ENCODE measurements around the gene ABCD1. TPM values are rescaled to one million over a fixed set of nuclear protein-coding genes. Genes with fewer than 3 reads are reported as not detected.

The ABCD1 gene
- total and polyA plus RNA-seq, 4 donors, result 4.0 to 10.8 (median 7.6) TPM

GRCh38 chrX:153688071-153688470, 36.6 kb upstream of the ABCD1 start:
- Histone ChIP-seq H3K4me3 (ENCODE audit: low read depth in 1 of 3, low read length in 3 of 3) (peak overlapping the region in 1 of 3 donors; percentile 54), H3K4me1 (ENCODE audit: control insufficient read depth in 4 of 4, insufficient read depth in 4 of 4, low read length in 3 of 4) (peaks cover 0 to 2% (median 0%) of the 10 kb centered on the region in 4 donors)

GRCh38 chrX:153688506-153688905, 36.1 kb upstream of the ABCD1 start:
- TF ChIP-seq HNF4G (IDR thresholded peaks at IDR 0.05), result no peak
- TF ChIP-seq, protein P1, sequence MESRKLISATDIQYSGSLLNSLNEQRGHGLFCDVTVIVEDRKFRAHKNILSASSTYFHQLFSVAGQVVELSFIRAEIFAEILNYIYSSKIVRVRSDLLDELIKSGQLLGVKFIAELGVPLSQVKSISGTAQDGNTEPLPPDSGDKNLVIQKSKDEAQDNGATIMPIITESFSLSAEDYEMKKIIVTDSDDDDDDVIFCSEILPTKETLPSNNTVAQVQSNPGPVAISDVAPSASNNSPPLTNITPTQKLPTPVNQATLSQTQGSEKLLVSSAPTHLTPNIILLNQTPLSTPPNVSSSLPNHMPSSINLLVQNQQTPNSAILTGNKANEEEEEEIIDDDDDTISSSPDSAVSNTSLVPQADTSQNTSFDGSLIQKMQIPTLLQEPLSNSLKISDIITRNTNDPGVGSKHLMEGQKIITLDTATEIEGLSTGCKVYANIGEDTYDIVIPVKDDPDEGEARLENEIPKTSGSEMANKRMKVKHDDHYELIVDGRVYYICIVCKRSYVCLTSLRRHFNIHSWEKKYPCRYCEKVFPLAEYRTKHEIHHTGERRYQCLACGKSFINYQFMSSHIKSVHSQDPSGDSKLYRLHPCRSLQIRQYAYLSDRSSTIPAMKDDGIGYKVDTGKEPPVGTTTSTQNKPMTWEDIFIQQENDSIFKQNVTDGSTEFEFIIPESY (IDR thresholded peaks at IDR 0.05), result no peak
- TF ChIP-seq HNF4A (conservative IDR thresholded peaks at IDR 0.05), result no peak
- no peak for TF ChIP-seq FOXA1 (IDR thresholded peaks at IDR 0.05)
- no peak for TF ChIP-seq REST (IDR thresholded peaks at IDR 0.05)
- no peak for TF ChIP-seq EGR1 (IDR thresholded peaks at IDR 0.05; ENCODE audit: low read depth in 2 of 2)
- Histone ChIP-seq H3K9ac (ENCODE audit: low read depth in 1 of 2, low read length in 2 of 2) (no peak overlapping the region), H3K27me3 (ENCODE audit: control insufficient read depth in 4 of 4, insufficient read depth in 4 of 4, low read length in 3 of 4) (peaks cover 0 to 5% (median 0%) of the 10 kb centered on the region in 4 donors), H3K36me3 (ENCODE audit: control insufficient read depth in 4 of 4, insufficient read depth in 3 of 4, low read depth in 1 of 4, low read length in 3 of 4) (no peaks in the 10 kb centered on the region), H3K9me3 (ENCODE audit: control insufficient read depth in 4 of 4, low read length in 3 of 4) (no peaks in the 10 kb centered on the region), H3K4me3 (ENCODE audit: low read depth in 1 of 3, low read length in 3 of 3) (peak overlapping the region in 1 of 3 donors; percentile 54), H3K27ac (ENCODE audit: low read depth in 1 of 2, low read length in 2 of 2) (no peak overlapping the region), H3K4me1 (ENCODE audit: control insufficient read depth in 4 of 4, insufficient read depth in 4 of 4, low read length in 3 of 4) (peaks cover 0 to 2% (median 0%) of the 10 kb centered on the region in 4 donors)
- no peak for DNase-seq (ENCODE audit: low spot score)
- WGBS, result 3% methylated on average over 57 of the region's 57 CpGs

More at GRCh38 chrX:153688071-153688470, 36.6 kb upstream of the ABCD1 start:
- no peak for TF ChIP-seq EGR1 (IDR thresholded peaks at IDR 0.05; ENCODE audit: low read depth in 2 of 2)
- Histone ChIP-seq H3K27me3 (ENCODE audit: control insufficient read depth in 4 of 4, insufficient read depth in 4 of 4, low read length in 3 of 4) (peaks cover 0 to 5% (median 0%) of the 10 kb centered on the region in 4 donors), H3K27ac (ENCODE audit: low read depth in 1 of 2, low read length in 2 of 2) (no peak overlapping the region), H3K9ac (ENCODE audit: low read depth in 1 of 2, low read length in 2 of 2) (no peak overlapping the region), H3K36me3 (ENCODE audit: control insufficient read depth in 4 of 4, insufficient read depth in 3 of 4, low read depth in 1 of 4, low read length in 3 of 4) (no peaks in the 10 kb centered on the region), H3K9me3 (ENCODE audit: control insufficient read depth in 4 of 4, low read length in 3 of 4) (no peaks in the 10 kb centered on the region)
- DNase-seq (ENCODE audit: low spot score), result no peak
- WGBS, result 1% methylated on average over 60 of the region's 69 CpGs

DNA sequence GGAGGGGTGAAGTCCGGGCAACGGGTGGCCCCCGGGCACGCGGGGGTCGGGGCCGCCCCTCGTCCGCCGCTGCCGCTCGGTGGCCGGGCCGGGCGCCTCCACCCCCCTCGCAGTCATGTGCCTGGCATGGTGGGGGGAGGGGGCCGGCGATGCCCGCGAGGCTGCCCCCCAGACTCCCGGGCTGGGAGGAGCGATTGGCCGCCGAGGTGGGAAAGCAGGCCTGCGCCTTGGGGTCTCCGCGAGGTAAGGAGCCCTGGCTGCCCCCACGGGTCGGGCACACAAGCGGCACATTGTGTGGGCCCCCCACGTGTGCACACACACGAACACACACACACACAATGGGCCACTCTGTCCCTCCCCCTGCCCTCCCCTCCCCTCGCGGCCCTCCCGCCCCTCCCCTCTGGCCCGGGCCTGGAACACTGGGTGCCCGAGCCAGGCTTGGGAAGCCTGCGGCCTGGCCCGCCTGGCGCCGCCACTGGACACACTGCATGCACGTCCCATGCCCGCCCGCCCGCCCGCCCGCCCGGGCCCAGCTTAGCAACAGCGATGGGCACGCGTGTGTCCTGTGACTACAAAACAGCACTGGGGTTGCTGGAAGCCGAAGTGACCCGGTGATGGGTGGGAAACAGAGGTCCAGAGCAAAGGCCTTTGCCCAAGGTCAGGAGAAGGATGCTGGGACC, 35.6 kb upstream of the ABCD1 start:
- TF ChIP-seq HNF4A (conservative IDR thresholded peaks at IDR 0.05), result no peak
- TF ChIP-seq HNF4G (IDR thresholded peaks at IDR 0.05), result no peak
- TF ChIP-seq FOXA1 (IDR thresholded peaks at IDR 0.05), result no peak
- no peak for TF ChIP-seq SP1 (IDR thresholded peaks at IDR 0.05)
- TF ChIP-seq ATF3 (IDR thresholded peaks at IDR 0.05), result no peak
- DNase-seq (ENCODE audit: low spot score), result no peak
- Histone ChIP-seq H3K36me3 (ENCODE audit: control insufficient read depth in 4 of 4, insufficient read depth in 3 of 4, low read depth in 1 of 4, low read length in 3 of 4) (no peaks in the 10 kb centered on the region), H3K9me3 (ENCODE audit: control insufficient read depth in 4 of 4, low read length in 3 of 4) (no peaks in the 10 kb centered on the region), H3K27ac (ENCODE audit: low read depth in 1 of 2, low read length in 2 of 2) (no peak overlapping the region), H3K4me3 (ENCODE audit: low read depth in 1 of 3, low read length in 3 of 3) (peak overlapping the region in 1 of 3 donors; percentile 54), H3K9ac (ENCODE audit: low read depth in 1 of 2, low read length in 2 of 2) (no peak overlapping the region), H3K4me1 (ENCODE audit: control insufficient read depth in 4 of 4, insufficient read depth in 4 of 4, low read length in 3 of 4) (peaks cover 0 to 2% (median 0%) of the 10 kb centered on the region in 4 donors), H3K27me3 (ENCODE audit: control insufficient read depth in 4 of 4, insufficient read depth in 4 of 4, low read length in 3 of 4) (peaks cover 0 to 5% (median 0%) of the 10 kb centered on the region in 4 donors)
- whole genome bisulfite sequencing, result 34% methylated on average over 53 of the region's 53 CpGs

Measured in liver (tissue), 9 donors.